ENCODE measurements around the gene BOK. TPM values are rescaled to one million over a fixed set of nuclear protein-coding genes. Genes with fewer than 3 reads are reported as not detected.

Gene BOK
- total and polyA plus RNA-seq, 9 of the 15 experiments (the other 6 are each of a cell fraction or from before 2014, with no cell fraction given) = 0.03 to 3.3 (median 2.0) TPM; not detected in 1

DNA sequence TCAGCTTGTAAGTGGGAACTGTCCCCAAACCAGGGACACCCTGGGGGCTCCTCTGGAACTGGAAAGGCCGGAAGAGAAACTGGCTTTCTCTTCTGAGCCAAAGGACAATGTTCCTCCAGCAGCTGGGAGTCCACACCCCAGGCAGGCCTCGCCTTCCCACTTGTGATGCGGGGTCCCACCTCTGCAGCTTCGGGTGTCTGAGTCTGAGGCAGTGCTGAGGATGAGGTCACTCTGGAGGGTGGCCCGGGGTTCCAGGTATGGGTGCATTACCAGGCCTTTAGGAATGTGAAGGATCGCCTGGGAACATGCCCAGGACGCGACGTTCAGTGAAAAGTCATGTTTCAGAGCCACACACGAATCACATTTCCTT is 18.2 kb upstream of the BOK start (continued):
- TF ChIP-seq ZBTB40 (IDR thresholded peaks at IDR 0.05) (no peak), ZBTB40 (CRISPR knock-in tag; IDR thresholded peaks at IDR 0.05) (no peak), MAFK (IDR thresholded peaks at IDR 0.05; ENCODE audit: low read length) (no peak), HLTF (IDR thresholded peaks at IDR 0.05) (no peak)
- TF ChIP-seq, protein P1, sequence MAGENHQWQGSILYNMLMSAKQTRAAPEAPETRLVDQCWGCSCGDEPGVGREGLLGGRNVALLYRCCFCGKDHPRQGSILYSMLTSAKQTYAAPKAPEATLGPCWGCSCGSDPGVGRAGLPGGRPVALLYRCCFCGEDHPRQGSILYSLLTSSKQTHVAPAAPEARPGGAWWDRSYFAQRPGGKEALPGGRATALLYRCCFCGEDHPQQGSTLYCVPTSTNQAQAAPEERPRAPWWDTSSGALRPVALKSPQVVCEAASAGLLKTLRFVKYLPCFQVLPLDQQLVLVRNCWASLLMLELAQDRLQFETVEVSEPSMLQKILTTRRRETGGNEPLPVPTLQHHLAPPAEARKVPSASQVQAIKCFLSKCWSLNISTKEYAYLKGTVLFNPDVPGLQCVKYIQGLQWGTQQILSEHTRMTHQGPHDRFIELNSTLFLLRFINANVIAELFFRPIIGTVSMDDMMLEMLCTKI (IDR thresholded peaks at IDR 0.05; ENCODE audit: partially characterized antibody) = no peak

Data from K562 (cell line).